ENCODE measurements around the gene ASIC4. TPM values are rescaled to one million over a fixed set of nuclear protein-coding genes. Genes with fewer than 3 reads are reported as not detected.

ASIC4 gene
- total and polyA plus RNA-seq, 2 of the 8 experiments (the other 6 are each of a cell fraction or from before 2014, with no cell fraction given): 0.12 to 0.22 TPM

DNA sequence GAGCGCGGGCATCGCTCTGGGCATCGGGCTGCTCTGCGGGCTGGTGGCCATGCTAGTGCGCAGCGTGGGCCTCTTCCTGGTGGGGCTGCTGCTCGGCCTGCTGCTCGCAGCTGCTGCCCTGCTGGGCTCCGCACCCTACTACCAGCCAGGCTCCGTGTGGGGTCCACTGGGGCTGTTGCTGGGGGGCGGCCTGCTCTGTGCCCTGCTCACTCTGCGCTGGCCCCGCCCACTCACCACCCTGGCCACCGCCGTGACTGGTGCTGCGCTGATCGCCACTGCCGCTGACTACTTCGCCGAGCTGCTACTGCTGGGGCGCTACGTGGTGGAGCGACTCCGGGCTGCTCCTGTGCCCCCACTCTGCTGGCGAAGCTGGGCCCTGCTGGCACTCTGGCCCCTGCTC, 33.3 kb downstream of the ASIC4 start (continued):
- TF ChIP-seq ATF2 (IDR thresholded peaks at IDR 0.05; ENCODE audit: low read length) (no peak), TCF12 (IDR thresholded peaks at IDR 0.05; ENCODE audit: low read depth, low read length) (no peak), HDAC6 (IDR thresholded peaks at IDR 0.05; ENCODE audit: low read depth, low read length) (no peak), MAFK (IDR thresholded peaks at IDR 0.05; ENCODE audit: low read depth, low read length) (no peak)
